Left lung (tissue), 10 donors: ENCODE measurements around the gene BACE2. TPM values are rescaled to one million over a fixed set of nuclear protein-coding genes. Genes with fewer than 3 reads are reported as not detected.

Experiments used
- ATAC-seq: fragments of 200-7000 bp; cut with Tn5 transposase; one replicate; pipeline ENCODE4 v1.9.1; 2020; ENCODE audit warnings: moderate library complexity
- DNase-seq, 4 donors: peaks; one replicate each; pipeline ENCODE4 v3.0.0-alpha.2; 2013 to 2020
- H3K27ac ChIP-seq, 2 donors: fragments of 200-600 bp; sonication (generic) in 1 of 2; one replicate each; pipeline versions ENCODE4 v1.5.0 to v1.8.0; 2020 to 2021
- H3K27me3 ChIP-seq, 2 donors: fragments of 200-600 bp; sonication (generic) in 1 of 2; one replicate each; pipeline versions ENCODE4 v1.5.0 to v1.8.0; 2020 to 2021
- H3K36me3 ChIP-seq, 2 donors: fragments of 200-600 bp; sonication (generic) in 1 of 2; one replicate each; pipeline versions ENCODE4 v1.5.0 to v1.8.0; 2020 to 2021
- H3K4me1 ChIP-seq, 2 donors: fragments of 200-600 bp; one replicate each; pipeline ENCODE4 v1.8.0; 2021
- H3K4me3 ChIP-seq, 2 donors: fragments of 200-600 bp; sonication (generic) in 1 of 2; one replicate each; pipeline versions ENCODE4 v1.5.0 to v1.8.0; 2020 to 2021; ENCODE audit warnings: mild to moderate bottlenecking in 1 of 2
- H3K9me3 ChIP-seq, 2 donors: fragments of 200-600 bp; sonication (generic) in 1 of 2; one replicate each; pipeline versions ENCODE4 v1.5.0 to v1.8.0; 2020 to 2021
- CTCF ChIP-seq, 2 donors: fragments of 200-600 bp; sonication (generic) in 1 of 2; IDR thresholded peaks; one replicate each; pipeline versions ENCODE4 v1.5.0 to v1.8.0; 2021; ENCODE audit warnings: antibody characterized with exemption in 2 of 2
- intact Hi-C, 2 donors: fragments of 100-400 bp; cut with DNase I; formaldehyde crosslinking; loops; one replicate each; pipeline versions ENCODE4 v1.11.2 to v1.14.2; 2022
- polyA plus RNA-seq, 6 donors: library from polyadenylated mRNA; unstranded; fragments of 120-200 nt; gene quantifications; one replicate each; pipeline ENCODE4 v1.2.1, GENCODE V29; 2013; ENCODE audit not compliant: insufficient read length in 6 of 6
- total RNA-seq, 2 donors: library from RNA; stranded (reverse); fragmentation: NEBNext Ultra II Directional; extraction: Animal tissue kit (Norgen Biotek cat#: 25700); gene quantifications; one replicate each; pipeline ENCODE4 v1.2.1, GENCODE V29; 2021
- donor health status: DM: no; HTN: yes; CAD: no.
- donor health status: DM: no; HTN: no; CAD: no.

Gene BACE2
- total and polyA plus RNA-seq, 8 donors = 29.2 to 44.6 (median 35.0) TPM

DNA sequence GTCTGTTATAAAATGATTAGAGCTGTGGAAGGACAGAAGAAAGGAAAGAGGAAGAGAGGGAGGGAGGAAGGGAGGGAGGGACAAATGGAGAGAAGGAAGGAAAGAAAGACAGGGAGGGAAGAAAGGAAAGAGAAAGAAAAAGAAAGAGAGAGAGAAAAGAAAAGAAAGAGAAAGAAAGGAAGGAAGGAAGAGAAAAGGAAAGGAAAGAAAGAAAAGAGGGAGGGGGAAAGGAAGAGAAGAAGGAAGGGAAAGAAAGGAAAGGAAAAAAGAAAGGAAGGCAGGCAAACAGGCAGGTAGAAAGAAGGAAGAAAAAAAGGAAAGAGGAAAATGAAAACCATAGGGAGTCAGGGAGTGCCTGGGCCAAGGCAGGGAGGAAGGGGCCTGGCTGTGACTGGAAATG lies 14.5 kb upstream of the BACE2 start:
- no peaks in the 10 kb centered on the region for H3K36me3 ChIP-seq
- no peak for TF ChIP-seq CTCF (IDR thresholded peaks at IDR 0.05)
- ATAC-seq (no peak), DNase-seq (no peak)
- H3K4me1 ChIP-seq = no peaks in the 10 kb centered on the region
- H3K4me3 ChIP-seq = no peak overlapping the region
- intact Hi-C loops = no loop called here
- H3K27ac ChIP-seq = no peak overlapping the region
- H3K9me3 ChIP-seq = peaks cover 0 to 11% of the 10 kb centered on the region in 2 donors
- peaks cover 0 to 12% of the 10 kb centered on the region in 2 donors for H3K27me3 ChIP-seq

- H3K27me3 ChIP-seq = no peaks in the 10 kb centered on the region
- intact Hi-C loops = no loop called here
- DNase-seq (no peak), ATAC-seq (peak; percentile 58)
- no peaks in the 10 kb centered on the region for H3K4me1 ChIP-seq
- no peaks in the 10 kb centered on the region for H3K36me3 ChIP-seq
- TF ChIP-seq CTCF (IDR thresholded peaks at IDR 0.05) = no peak
- peaks cover 0 to 13% of the 10 kb centered on the region in 2 donors for H3K9me3 ChIP-seq
- no peak overlapping the region for H3K27ac ChIP-seq
- H3K4me3 ChIP-seq = no peak overlapping the region
These were observed 11.8 kb upstream of the BACE2 start for GRCh38 chr21:41156142-41156541.

- H3K27ac ChIP-seq = no peak overlapping the region
- ATAC-seq (no peak), DNase-seq (no peak)
- no peak overlapping the region for H3K4me3 ChIP-seq
- H3K9me3 ChIP-seq = peaks cover 0 to 8% of the 10 kb centered on the region in 2 donors
- intact Hi-C loops = no loop called here
- no peak for TF ChIP-seq CTCF (IDR thresholded peaks at IDR 0.05)
- no peaks in the 10 kb centered on the region for H3K36me3 ChIP-seq
- H3K4me1 ChIP-seq = no peaks in the 10 kb centered on the region
- H3K27me3 ChIP-seq = no peaks in the 10 kb centered on the region
These were observed 9.9 kb upstream of the BACE2 start for GRCh38 chr21:41158026-41158425.

DNA sequence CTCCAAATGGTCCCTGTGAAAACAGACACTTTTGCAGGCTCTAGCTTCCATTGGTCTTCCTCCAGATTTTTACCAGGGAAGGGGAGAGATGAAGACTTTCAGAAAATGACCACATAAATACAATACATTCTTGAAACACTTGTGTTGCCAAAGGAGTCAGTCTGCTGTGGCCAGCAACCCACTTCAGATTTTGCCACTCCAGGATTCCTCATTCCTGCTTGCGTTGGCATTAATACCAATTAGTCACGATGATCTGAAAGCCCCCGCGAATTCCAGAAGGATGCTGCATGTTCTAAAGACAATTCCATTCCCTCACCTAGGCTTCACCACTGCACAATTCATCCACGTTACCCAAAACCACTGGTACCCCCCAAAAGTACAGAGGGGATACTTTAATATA lies 7.9 kb upstream of the BACE2 start:
- TF ChIP-seq CTCF (IDR thresholded peaks at IDR 0.05) = no peak
- no peaks in the 10 kb centered on the region for H3K36me3 ChIP-seq
- ATAC-seq = no peak
- H3K27ac ChIP-seq = no peak overlapping the region
- no peaks in the 10 kb centered on the region for H3K27me3 ChIP-seq
- H3K4me1 ChIP-seq = no peaks in the 10 kb centered on the region
- intact Hi-C loops = no loop called here
- H3K4me3 ChIP-seq = no peak overlapping the region
- H3K9me3 ChIP-seq = peaks cover 0 to 7% of the 10 kb centered on the region in 2 donors
- no peak for DNase-seq

- DNase-seq (no peak), ATAC-seq (no peak)
- no peak overlapping the region for H3K4me3 ChIP-seq
- peaks cover 0 to 7% of the 10 kb centered on the region in 2 donors for H3K9me3 ChIP-seq
- H3K4me1 ChIP-seq = no peaks in the 10 kb centered on the region
- H3K27ac ChIP-seq = no peak overlapping the region
- peaks cover 0 to 7% of the 10 kb centered on the region in 2 donors for H3K27me3 ChIP-seq
- H3K36me3 ChIP-seq = no peaks in the 10 kb centered on the region
- no peak for TF ChIP-seq CTCF (IDR thresholded peaks at IDR 0.05)
- intact Hi-C loops = no loop called here
These were observed 6.5 kb upstream of the BACE2 start for GRCh38 chr21:41161428-41161827.
